ENCODE measurements around the gene SST.

SST gene

GRCh38 chr3:187626581-187626980, 43.6 kb downstream of the SST start:
- DNase-seq = no peak

- no peak for DNase-seq
Measured at GRCh38 chr3:187624588-187624987, 45.6 kb downstream of the SST start.

- no peak for DNase-seq
Measured at GRCh38 chr3:187623285-187623814, 46.8 kb downstream of the SST start.

- no peak for DNase-seq
Measured at GRCh38 chr3:187621881-187622280, 48.3 kb downstream of the SST start.

GRCh38 chr3:187619461-187619860, 50.7 kb downstream of the SST start:
- no peak for DNase-seq
